Measurements from ENCODE around the gene LDHAL6B.

Gene LDHAL6B

GRCh38 chr15:59199626-59200465 lies 6.8 kb upstream of the LDHAL6B start:
- in situ Hi-C loops (cut with HindIII; ENCODE audit: low sequenced_read_pairs), result no loop called here
- no peak for TF ChIP-seq CTCF (IDR thresholded peaks at IDR 0.05; ENCODE audit: low read depth, low read length)

GRCh38 chr15:59200560-59200959 lies 6.1 kb upstream of the LDHAL6B start:
- DNase-seq (ENCODE audit: low read depth, low spot score), result no peak
- TF ChIP-seq CTCF (IDR thresholded peaks at IDR 0.05; ENCODE audit: low read depth, low read length), result no peak

More at GRCh38 chr15:59199626-59200465, 6.8 kb upstream of the LDHAL6B start:
- H3K4me3 ChIP-seq (ENCODE audit: low read depth, low read length), result no peak overlapping the region
- DNase-seq (ENCODE audit: low read depth, low spot score), result peak; percentile 61

GRCh38 chr15:59203008-59203407 lies 3.6 kb upstream of the LDHAL6B start:
- H3K4me3 ChIP-seq (ENCODE audit: low read depth, low read length), result no peak overlapping the region
- in situ Hi-C loops (cut with HindIII; ENCODE audit: low sequenced_read_pairs), result no loop called here
- DNase-seq (ENCODE audit: low read depth, low spot score), result no peak
- no peak for TF ChIP-seq CTCF (IDR thresholded peaks at IDR 0.05; ENCODE audit: low read depth, low read length)

More at GRCh38 chr15:59200560-59200959, 6.1 kb upstream of the LDHAL6B start:
- in situ Hi-C loops (cut with HindIII; ENCODE audit: low sequenced_read_pairs), result no loop called here
- H3K4me3 ChIP-seq (ENCODE audit: low read depth, low read length), result no peak overlapping the region

GRCh38 chr15:59203657-59204056 lies 3.0 kb upstream of the LDHAL6B start:
- no peak for TF ChIP-seq CTCF (IDR thresholded peaks at IDR 0.05; ENCODE audit: low read depth, low read length)
- H3K4me3 ChIP-seq (ENCODE audit: low read depth, low read length), result no peak overlapping the region
- in situ Hi-C loops (cut with HindIII; ENCODE audit: low sequenced_read_pairs), result no loop called here
- DNase-seq (ENCODE audit: low read depth, low spot score), result no peak

- H3K4me3 ChIP-seq (ENCODE audit: low read depth, low read length), result no peak overlapping the region
- in situ Hi-C loops (cut with HindIII; ENCODE audit: low sequenced_read_pairs), result no loop called here
- no peak for DNase-seq (ENCODE audit: low read depth, low spot score)
- no peak for TF ChIP-seq CTCF (IDR thresholded peaks at IDR 0.05; ENCODE audit: low read depth, low read length)
Measured at GRCh38 chr15:59205839-59206622, 612 bp upstream of the LDHAL6B start.

- no peak for TF ChIP-seq CTCF (IDR thresholded peaks at IDR 0.05; ENCODE audit: low read depth, low read length)
- no peak for DNase-seq (ENCODE audit: low read depth, low spot score)
- in situ Hi-C loops (cut with HindIII; ENCODE audit: low sequenced_read_pairs), result no loop called here
- H3K4me3 ChIP-seq (ENCODE audit: low read depth, low read length), result no peak overlapping the region
Measured at GRCh38 chr15:59208613-59209249, 2.1 kb downstream of the LDHAL6B start.

All from astrocyte of the spinal cord (primary cell).